Kidney epithelial cell (primary cell): ENCODE data around the gene ANKS1B. TPM values are rescaled to one million over a fixed set of nuclear protein-coding genes. Genes with fewer than 3 reads are reported as not detected.
A peak's percentile ranks its signal among the peaks of the same experiment; 100 is the strongest.

Experiments
- DNase-seq: peaks from one replicate; pipeline ENCODE4 v3.0.0-alpha.2; 2010; ENCODE audit warnings: low read depth
- H3K27me3 ChIP-seq: 2 replicates; pipeline ENCODE4 v1.6.0; 2011; ENCODE audit warnings: low read length; ENCODE audit not compliant: control insufficient read depth, insufficient read depth
- H3K36me3 ChIP-seq: 2 replicates; pipeline ENCODE4 v1.5.1; 2011; ENCODE audit warnings: low read length; ENCODE audit not compliant: control insufficient read depth, insufficient read depth
- H3K4me3 ChIP-seq: 2 replicates; pipeline ENCODE4 v1.5.1; 2011; ENCODE audit warnings: low read depth, mild to moderate bottlenecking, control low read depth, low read length
- CTCF ChIP-seq: IDR thresholded peaks from 2 replicates; pipeline ENCODE4 v1.5.1; 2011; ENCODE audit warnings: mild to moderate bottlenecking, moderate library complexity, low read length, control low read depth, inconsistent platforms; ENCODE audit not compliant: insufficient read depth, poor library complexity, severe bottlenecking
- total RNA-seq: library from RNA; depleted of rRNA; stranded (reverse); fragments of >200 nt; gene quantifications from 2 replicates; pipeline ENCODE4 v1.2.3, GENCODE V29; 2015

ANKS1B gene
- total RNA-seq, 1 donor from 2014 or later: 0.13 TPM

DNA sequence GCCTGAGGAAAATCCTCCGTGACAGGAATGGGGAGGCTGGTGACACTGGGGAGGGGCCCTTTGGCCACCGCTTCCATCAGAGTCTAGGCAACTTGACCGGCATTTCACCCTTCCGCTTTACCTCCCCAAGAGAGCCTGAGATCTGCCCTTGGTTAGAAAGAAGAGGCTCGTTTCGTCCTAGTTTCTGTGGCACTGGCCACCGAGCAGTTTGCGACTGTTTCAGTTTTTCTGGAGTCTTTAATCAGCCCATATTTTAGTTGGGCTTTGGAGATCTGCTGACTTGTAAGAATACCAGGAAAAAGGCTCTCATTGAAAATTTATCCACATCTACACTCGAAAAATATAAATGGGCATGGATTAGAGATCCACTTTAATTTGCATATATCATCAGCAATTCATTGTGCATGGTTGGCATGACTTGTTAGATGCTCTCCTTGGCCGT is 414 bp upstream of the ANKS1B start:
- no peak for DNase-seq
- TF ChIP-seq CTCF: no peak
- H3K36me3 ChIP-seq: no peaks in the 10 kb centered on the region
- peak overlapping the region; percentile 51 for H3K4me3 ChIP-seq
- peaks cover 6% of the 10 kb centered on the region for H3K27me3 ChIP-seq

GRCh38 chr12:99983456-99984258 is 1.1 kb downstream of the ANKS1B start:
- Histone ChIP-seq H3K36me3 (no peaks in the 10 kb centered on the region), H3K4me3 (peak overlapping the region; percentile 54), H3K27me3 (peaks cover 6% of the 10 kb centered on the region)
- no peak for TF ChIP-seq CTCF
- DNase-seq: no peak

DNA sequence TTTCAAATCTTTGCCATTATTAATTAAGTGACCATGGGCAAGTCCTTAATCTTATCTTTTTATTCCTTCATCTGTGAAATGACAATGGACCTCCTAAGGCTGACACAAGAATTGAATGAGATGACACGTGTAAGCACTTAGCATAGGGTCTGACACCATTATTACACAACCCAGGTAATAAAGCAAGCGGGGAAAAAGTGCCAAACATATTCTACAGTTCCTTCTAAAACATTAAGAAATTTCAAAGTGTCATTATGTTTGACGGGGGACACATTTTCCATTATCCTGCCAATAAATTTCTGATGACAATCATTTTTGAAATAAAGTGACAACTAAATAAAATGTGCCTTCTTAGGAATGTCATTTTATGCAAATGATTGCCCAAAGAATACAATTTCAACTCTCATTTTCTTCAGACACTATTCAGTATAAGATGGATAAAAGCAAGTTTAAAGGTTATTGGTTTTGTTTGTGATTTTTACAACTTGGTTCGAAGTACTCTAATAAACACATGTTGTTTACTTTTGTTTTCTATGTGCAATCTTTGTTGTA is 3.0 kb downstream of the ANKS1B start:
- DNase-seq: no peak
- Histone ChIP-seq H3K27me3 (peaks cover 6% of the 10 kb centered on the region), H3K36me3 (no peaks in the 10 kb centered on the region), H3K4me3 (no peak overlapping the region)
- no peak for TF ChIP-seq CTCF

GRCh38 chr12:99979471-99979870 is 5.3 kb downstream of the ANKS1B start:
- DNase-seq: no peak
- Histone ChIP-seq H3K4me3 (no peak overlapping the region), H3K36me3 (no peaks in the 10 kb centered on the region), H3K27me3 (peaks cover 6% of the 10 kb centered on the region)
- TF ChIP-seq CTCF: no peak

- no peaks in the 10 kb centered on the region for H3K27me3 ChIP-seq
- no peak for DNase-seq
Observed at GRCh38 chr12:99978152-99978551, 6.6 kb downstream of the ANKS1B start.

More at GRCh38 chr12:99978152-99978551, 6.6 kb downstream of the ANKS1B start:
- Histone ChIP-seq H3K36me3 (no peaks in the 10 kb centered on the region), H3K4me3 (no peak overlapping the region)
- TF ChIP-seq CTCF: no peak
